Skeletal muscle satellite cell (primary cell): ENCODE results near the gene ARL5C.

ENCODE experiments used
- H3K27me3 ChIP-seq: 2 replicates; pipeline ENCODE4 v1.7.0; 2013; ENCODE audit warnings: low read length; ENCODE audit not compliant: control insufficient read depth, insufficient read depth
- H3K36me3 ChIP-seq: 2 replicates; pipeline ENCODE4 v1.7.0; 2013; ENCODE audit warnings: mild to moderate bottlenecking, control low read depth, low read length; ENCODE audit not compliant: insufficient read depth
- H3K4me1 ChIP-seq: 2 replicates; pipeline ENCODE4 v1.7.0; 2013; ENCODE audit warnings: low read length; ENCODE audit not compliant: control insufficient read depth, insufficient read depth
- H3K4me2 ChIP-seq: 2 replicates; pipeline ENCODE4 v1.7.0; 2013; ENCODE audit warnings: mild to moderate bottlenecking, low read length
- H3K4me3 ChIP-seq: 2 replicates; pipeline ENCODE4 v1.7.0; 2013; ENCODE audit warnings: low read length
- H3K9ac ChIP-seq: 2 replicates; pipeline ENCODE4 v1.7.0; 2013; ENCODE audit warnings: mild to moderate bottlenecking, low read depth, low read length, moderate library complexity
- H3K9me3 ChIP-seq: replicated peaks from 2 replicates; pipeline ENCODE4 v1.7.0; 2013; ENCODE audit warnings: mild to moderate bottlenecking, control low read depth, low read length

Gene ARL5C

DNA sequence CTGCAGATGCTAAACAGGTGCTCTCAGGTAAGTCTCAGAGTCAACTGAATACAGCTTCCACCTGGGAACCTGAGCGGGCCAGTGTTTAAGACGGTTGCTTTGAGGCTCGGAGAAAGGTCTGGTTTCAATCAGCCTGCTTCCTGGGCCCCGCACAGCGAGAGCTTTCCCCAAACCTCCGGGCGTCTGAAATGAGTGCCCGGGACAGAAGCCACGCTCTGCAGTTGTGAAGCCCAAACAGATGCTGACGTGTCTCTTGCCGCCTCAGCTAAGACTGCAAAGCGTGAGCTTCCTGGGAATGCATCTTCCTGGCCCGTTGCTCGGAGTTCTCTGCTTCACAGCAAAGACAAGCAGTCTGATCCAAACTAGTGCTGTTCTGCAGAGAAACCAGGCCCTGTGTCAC lies 51.2 kb downstream of the ARL5C start:
- Histone ChIP-seq H3K27me3 (peaks cover 8% of the 10 kb centered on the region), H3K4me3 (no peak overlapping the region), H3K9ac (peak overlapping the region; percentile 7), H3K36me3 (no peaks in the 10 kb centered on the region), H3K9me3 (no peaks in the 10 kb centered on the region), H3K4me1 (peaks cover 12% of the 10 kb centered on the region), H3K4me2 (peak overlapping the region; percentile 63)

DNA sequence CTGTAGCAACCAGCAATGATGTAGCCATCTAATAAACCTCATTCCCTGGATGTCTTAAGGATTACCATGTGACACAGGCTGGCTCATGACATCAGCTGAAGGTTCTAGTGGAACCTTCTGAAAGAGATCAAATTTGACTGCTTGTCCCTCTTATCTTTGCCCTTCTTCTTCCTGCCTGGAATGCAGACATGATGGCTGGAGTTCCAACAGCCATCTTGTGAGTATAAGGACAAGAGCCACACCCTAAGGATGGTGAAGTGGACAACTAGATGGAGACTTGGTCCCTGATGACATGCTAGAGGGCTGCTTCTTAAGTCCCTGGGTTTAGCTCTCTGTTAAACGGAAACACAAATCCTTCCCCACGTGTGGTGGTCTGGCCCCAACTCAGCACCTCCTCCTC lies 52.1 kb downstream of the ARL5C start:
- Histone ChIP-seq H3K27me3 (peaks cover 13% of the 10 kb centered on the region), H3K4me2 (no peak overlapping the region), H3K36me3 (no peaks in the 10 kb centered on the region), H3K4me3 (no peak overlapping the region), H3K9me3 (no peaks in the 10 kb centered on the region), H3K4me1 (peaks cover 12% of the 10 kb centered on the region), H3K9ac (no peak overlapping the region)

DNA sequence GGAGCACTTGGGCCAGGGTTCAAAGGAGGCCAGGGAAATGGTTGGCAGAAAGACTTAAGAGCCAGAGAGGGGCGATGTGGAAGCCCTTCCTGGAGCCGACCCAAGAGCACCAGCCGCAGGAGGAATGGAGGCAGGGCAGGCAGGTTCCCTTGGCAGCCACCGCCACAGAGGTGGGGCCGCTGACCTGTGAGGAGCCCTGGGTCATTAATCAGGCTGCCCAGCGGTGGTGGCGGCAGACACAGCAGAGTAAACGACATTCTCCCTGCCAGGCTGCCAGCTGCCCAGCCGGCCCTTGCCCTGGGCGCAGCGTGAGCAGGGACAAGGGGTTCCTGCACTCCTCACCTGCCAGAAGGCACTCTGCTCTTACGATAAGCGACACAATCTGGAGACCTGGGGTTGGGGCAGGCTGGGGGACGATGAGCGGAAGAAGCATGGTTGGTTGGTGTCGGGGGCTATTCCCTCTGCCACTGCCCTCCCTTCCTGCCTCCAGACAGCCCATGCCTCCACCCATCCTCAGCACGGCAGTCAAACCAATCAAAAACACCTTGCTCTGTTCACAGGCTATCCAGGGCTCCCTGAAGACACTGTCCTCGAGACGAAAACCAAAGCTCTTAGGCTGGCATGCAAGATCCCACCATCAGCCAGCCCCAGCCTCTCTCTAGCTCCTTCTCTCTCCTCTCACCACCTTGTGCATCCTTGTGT lies 55.4 kb downstream of the ARL5C start:
- H3K9ac ChIP-seq: no peak overlapping the region
- peaks cover 38% of the 10 kb centered on the region for H3K27me3 ChIP-seq
- no peak overlapping the region for H3K4me3 ChIP-seq

DNA sequence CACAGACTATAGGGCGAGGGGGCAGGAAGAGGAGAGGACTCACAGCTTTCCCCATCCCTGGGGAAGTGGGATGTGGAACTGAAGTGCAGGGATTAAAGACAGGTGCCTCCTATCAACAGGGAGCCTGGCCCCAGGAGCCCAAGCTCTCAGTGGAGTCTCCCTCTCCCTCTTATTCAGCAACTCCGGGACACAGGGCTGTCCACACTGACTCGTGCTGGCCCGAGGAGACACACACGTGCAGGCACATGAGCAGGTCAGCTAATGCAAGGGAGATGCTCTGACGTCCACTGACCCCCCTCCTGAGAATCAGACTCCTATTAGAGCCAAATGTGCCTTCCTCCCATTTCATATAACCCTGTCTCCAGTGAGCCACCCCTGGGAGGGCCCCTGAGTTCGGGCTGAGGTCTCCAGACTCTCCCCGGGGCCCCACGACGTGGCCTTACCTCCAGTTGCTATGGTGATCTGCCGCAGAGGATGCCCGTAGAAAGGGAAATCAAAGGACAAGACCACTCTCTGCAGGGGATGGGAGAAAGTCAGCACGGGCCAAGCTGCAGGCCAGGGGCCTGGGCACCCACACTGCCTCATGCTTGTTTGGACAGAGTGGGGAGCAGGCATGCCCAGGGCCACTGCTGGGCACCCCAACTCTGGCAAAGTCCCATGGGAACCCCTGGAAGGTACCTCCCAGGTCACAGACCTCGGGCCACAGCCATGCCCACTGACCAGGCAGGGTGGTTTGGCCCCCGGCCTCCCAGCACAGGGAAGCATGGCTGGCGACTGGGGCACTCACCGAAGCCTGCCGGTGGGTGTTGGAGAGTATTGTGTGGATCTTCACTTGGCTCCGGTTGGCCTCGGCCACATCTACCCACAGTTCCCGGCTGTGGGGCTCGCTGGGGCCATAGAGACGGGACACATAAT lies 57.2 kb downstream of the ARL5C start:
- Histone ChIP-seq H3K9me3 (no peaks in the 10 kb centered on the region), H3K4me3 (no peak overlapping the region), H3K9ac (no peak overlapping the region), H3K4me1 (no peaks in the 10 kb centered on the region), H3K36me3 (no peaks in the 10 kb centered on the region), H3K27me3 (peaks cover 43% of the 10 kb centered on the region), H3K4me2 (no peak overlapping the region)

More for the DNA sequence above, 55.4 kb downstream of the ARL5C start:
- Histone ChIP-seq H3K4me2 (no peak overlapping the region), H3K9me3 (no peaks in the 10 kb centered on the region), H3K36me3 (no peaks in the 10 kb centered on the region), H3K4me1 (peaks cover 12% of the 10 kb centered on the region)

DNA sequence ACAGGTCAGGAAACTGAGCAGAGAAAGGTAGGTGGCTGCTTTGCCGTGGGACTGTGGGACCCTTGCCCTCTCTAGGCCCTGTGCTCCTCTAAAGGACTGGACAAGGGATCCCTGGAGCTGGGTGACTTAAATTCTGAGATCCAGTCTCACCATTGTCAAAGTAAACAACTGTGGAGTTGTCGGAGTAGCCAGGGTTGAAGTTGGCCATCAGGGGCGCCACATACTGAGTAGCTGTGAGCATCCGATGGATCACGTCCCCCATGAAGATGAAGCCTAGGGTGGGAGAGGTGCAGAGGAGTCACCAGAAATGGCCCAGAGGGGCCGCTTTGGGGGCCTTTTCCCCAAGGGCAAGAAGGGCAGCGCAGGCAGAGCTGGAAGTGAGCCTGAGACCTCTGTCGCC lies 58.0 kb downstream of the ARL5C start:
- Histone ChIP-seq H3K9ac (no peak overlapping the region), H3K9me3 (no peaks in the 10 kb centered on the region), H3K4me3 (no peak overlapping the region), H3K4me2 (no peak overlapping the region), H3K4me1 (no peaks in the 10 kb centered on the region), H3K27me3 (peaks cover 40% of the 10 kb centered on the region), H3K36me3 (no peaks in the 10 kb centered on the region)

DNA sequence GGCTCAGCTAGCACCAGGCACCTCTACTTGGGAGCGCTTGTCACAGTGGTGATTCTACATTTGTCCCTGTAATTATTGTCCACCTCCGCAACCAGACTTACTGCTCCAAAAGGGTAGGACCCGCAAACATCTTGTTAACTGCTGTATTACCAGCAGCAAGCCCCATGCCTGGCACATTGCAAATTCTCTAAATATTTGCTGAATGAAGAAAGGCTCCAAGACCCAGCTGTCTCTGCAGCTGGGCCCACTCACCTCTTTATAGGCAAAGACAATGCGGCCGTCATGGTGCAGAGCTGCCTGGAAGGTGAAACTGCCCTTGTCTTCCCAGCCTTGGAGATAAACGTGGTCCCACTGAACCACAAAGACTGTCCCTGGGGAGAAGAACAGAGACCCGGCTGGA lies 58.8 kb downstream of the ARL5C start:
- H3K4me2 ChIP-seq: no peak overlapping the region
- no peaks in the 10 kb centered on the region for H3K4me1 ChIP-seq
- no peak overlapping the region for H3K4me3 ChIP-seq
- H3K9ac ChIP-seq: no peak overlapping the region
- H3K27me3 ChIP-seq: peaks cover 36% of the 10 kb centered on the region
- H3K9me3 ChIP-seq: no peaks in the 10 kb centered on the region
- H3K36me3 ChIP-seq: no peaks in the 10 kb centered on the region
